Adrenal gland (tissue), 5 donors: Measurements from ENCODE around the gene DPP6.

Experiments used
- POLR2A ChIP-seq, 2 donors: fragments of 450-650 bp; IDR thresholded peaks; one replicate each; pipeline ENCODE4 v1.6.1; 2017; ENCODE audit warnings: antibody characterized with exemption in 2 of 2, mild to moderate bottlenecking in 2 of 2, moderate library complexity in 1 of 2
- TF ChIP-seq, protein P1 (sequence below), 6 experiments: fragments of 450-650 bp in 4 of 6; fragments of 200-600 bp in 2 of 6; sonication (generic) in 1 of 6; IDR thresholded peaks; 1 replicate in 5 of 6; 2 replicates in 1 of 6; pipeline versions ENCODE4 v1.5.1 to v1.8.0; 2016 to 2021; ENCODE audit warnings: antibody characterized with exemption in 6 of 6, mild to moderate bottlenecking in 2 of 6, moderate library complexity in 1 of 6
- donor health status: DM: no; HTN: no; CAD: no.

GRCh38 chr7:154576604-154577003, 524.4 kb downstream of the DPP6 start:
- no peak for TF ChIP-seq POLR2A (IDR thresholded peaks at IDR 0.05)
- TF ChIP-seq, protein P1, sequence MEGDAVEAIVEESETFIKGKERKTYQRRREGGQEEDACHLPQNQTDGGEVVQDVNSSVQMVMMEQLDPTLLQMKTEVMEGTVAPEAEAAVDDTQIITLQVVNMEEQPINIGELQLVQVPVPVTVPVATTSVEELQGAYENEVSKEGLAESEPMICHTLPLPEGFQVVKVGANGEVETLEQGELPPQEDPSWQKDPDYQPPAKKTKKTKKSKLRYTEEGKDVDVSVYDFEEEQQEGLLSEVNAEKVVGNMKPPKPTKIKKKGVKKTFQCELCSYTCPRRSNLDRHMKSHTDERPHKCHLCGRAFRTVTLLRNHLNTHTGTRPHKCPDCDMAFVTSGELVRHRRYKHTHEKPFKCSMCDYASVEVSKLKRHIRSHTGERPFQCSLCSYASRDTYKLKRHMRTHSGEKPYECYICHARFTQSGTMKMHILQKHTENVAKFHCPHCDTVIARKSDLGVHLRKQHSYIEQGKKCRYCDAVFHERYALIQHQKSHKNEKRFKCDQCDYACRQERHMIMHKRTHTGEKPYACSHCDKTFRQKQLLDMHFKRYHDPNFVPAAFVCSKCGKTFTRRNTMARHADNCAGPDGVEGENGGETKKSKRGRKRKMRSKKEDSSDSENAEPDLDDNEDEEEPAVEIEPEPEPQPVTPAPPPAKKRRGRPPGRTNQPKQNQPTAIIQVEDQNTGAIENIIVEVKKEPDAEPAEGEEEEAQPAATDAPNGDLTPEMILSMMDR (IDR thresholded peaks at IDR 0.05) = no peak
